ENCODE data around the gene ZNF658.
A peak's percentile ranks its signal among the peaks of the same experiment; 100 is the strongest.
"Not testable (repeated sequence)": the region's sequence is repeated elsewhere in the genome, so short reads cannot be mapped to it uniquely, and the experiment has no call there.

ZNF658 gene

DNA sequence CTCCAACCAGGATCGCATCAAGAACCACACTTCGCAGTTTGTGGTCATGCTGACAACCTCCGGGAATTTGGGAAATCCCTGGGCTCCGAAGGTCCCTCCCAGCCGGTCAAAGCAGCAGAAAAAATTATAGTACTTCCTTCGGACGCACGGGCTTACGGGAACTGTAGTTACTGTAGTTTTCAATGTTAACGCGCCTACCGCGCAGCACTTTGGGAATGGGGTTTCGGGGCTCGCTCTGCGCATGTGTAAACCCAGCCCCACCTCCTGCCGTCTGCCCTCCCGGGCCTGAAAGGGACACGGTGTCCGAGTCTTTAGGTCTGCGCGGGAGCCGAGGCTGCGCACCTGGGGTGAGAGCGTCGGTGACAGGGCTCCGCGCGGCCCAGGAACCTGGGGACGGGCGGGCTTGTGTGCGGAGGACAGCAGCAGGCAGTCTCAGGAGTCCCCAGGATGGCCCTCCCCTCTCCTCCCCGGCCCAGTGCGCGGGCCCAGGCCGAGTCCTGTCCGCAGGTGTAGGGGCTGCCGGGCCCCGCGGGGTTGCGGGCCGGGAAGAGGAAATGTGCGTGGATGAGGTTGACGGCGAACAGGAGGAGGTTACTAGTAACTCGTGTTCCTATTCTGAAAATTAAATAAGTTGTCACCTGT lies at the start of gene ZNF658:
Gene ZNF658 (plus strand): TSS at position 236 of the 642 bp plus-strand sequence. CDS start 2,837 bp downstream, outside the sequence.
- DNase-seq (ENCODE audit: low spot score): peak; percentile 28

DNA sequence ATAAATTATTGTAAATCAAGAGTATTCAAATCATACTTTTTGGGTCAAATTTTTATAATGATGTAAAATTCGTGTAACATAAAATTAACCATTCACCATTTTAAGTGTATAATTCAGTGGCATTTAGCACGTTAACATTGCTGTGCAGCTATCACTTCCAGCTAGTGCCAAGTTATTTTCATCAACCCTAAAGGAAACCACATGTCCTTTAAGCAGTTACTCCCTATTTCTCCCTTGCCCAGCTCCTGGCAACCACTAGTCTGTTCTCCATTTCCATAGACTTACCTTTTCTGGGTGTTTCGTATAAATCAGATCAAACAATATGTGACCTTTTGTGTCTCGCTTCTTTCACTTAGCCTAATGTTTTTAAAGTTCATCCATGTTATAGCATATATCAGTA lies 38.8 kb upstream of the ZNF658 start:
- not testable (repeated sequence) for DNase-seq (ENCODE audit: low spot score)

DNA sequence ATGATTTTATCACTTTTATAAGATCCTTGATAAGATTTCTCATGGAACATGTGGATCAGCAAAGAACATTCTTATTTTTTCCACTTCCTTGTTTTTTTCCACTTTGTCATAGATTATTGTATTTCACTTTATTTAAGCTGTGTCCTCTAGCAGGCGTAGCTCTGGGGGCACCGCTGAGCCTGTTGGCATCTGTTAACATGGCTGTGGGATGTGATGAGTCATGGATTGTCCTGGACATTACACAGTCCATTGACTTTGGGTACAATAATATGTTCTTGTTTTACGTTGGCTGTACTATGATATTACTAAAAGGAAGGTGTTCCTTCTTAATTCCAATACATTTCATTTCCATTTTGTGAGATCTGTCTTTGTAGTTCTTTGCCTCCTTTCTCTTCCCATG lies 31.9 kb upstream of the ZNF658 start:
- not testable (repeated sequence) for DNase-seq (ENCODE audit: low spot score)

DNA sequence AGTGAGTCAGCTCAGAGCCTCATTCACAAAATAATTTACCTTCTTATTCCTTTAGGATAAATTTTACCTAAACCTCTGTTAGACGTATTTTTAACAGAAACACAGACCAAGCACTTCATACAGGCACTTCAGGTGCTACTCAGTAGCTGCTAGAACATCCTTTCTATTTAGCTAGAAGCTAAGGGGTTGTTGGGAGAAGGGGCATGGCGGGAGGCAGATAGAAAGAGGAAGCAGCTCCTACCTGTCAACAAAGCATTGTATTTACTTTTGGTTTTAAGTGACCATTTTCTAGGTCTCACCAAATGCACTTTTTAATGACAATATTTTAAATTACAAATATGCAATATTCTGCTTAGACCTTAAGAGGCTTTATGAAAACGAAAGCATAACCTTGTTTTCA lies 19.9 kb upstream of the ZNF658 start:
- not testable (repeated sequence) for DNase-seq (ENCODE audit: low spot score)

DNA sequence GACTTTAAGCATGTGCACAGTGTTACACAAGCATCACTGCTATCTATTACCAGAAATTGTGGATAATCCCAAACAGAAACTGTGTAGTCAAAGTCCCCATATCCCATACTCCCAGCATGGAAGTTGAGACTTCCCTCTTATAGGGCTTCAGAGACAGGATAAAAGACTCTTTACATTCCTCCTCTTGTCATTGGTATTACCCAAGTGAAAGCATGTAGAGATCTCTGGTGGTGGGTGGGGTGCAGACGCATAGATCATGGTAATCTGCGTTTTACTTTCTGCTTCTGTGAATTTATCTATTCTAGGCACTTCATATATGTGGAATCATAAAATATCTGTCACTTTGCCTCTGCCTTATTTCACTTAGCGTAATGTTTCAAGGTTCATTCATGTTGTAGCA lies 18.7 kb upstream of the ZNF658 start:
- not testable (repeated sequence) for DNase-seq (ENCODE audit: low spot score)

DNA sequence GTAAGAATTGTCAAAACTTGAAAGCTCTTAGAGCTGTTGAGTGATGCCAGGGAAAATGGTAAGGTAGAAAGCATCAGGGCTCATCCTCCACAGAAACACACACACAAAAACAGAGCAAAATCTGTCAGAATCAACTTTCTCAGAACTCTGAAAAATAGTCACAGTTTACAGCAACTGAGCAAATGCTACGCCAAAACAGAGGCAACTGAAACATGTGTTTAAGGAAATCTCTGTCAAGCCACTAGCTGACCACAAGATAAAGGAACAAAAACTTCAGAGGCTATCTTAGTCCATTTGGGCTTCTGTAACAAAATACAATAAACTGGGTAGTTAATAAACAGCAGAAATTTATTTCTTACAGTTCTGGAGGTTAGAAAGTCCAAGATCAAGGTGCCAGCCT lies 10.2 kb upstream of the ZNF658 start:
- not testable (repeated sequence) for DNase-seq (ENCODE audit: low spot score)

DNA sequence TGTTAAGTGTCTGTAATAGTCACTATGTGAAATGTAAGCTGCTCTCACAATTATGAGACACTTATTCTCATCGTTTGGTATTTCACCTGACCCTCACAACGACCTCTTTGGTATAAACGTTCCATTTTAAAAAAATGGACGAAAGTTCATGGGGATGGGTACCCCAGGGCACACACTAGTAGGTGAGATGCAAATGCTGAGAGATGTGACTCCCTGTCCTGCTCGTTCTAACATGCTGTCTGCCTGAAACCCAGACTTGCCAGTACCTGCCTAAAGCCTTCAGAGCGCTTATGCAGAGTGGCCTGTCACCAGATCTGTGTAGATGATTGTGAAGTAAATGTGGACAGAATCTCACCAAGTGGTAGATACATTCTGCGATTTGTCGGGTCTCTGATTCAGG lies 616 bp downstream of the ZNF658 start:
- DNase-seq (ENCODE audit: low spot score): not testable (repeated sequence)

DNA sequence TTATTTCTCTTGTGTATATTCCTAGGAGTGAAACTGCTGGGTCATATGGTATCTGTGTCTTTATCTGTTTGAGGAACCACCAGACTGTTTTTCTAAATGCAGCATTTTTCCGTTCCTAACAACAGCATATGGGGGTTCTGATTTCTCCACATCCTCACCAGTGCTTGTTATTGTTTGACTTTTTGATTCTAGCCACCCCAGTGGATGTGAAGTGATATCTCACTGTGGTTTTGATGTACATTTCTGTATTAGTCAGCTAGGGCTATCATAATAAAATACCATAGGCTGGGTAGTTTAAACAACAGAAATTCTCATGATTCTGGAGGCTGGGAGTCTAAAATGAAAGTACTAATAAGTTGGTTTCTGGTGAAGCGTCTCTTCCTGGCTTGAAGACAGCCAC lies 9.0 kb downstream of the ZNF658 start:
- not testable (repeated sequence) for DNase-seq (ENCODE audit: low spot score)

DNA sequence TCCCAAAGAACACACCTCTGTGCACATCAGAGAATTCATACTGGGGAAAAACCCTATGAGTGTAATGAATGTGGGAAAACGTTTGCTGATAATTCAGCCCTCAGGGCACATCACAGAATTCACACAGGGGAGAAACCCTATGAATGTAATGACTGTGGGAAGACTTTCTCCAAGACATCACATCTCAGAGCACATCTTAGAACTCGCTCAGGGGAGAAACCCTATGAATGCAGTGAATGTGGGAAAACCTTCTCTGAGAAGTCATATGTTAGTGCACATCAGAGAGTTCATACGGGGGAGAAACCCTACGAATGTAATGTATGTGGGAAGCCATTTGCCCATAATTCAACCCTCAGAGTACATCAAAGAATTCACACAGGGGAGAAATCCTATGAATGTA lies 19.5 kb downstream of the ZNF658 start:
- DNase-seq (ENCODE audit: low spot score): not testable (repeated sequence)

DNA sequence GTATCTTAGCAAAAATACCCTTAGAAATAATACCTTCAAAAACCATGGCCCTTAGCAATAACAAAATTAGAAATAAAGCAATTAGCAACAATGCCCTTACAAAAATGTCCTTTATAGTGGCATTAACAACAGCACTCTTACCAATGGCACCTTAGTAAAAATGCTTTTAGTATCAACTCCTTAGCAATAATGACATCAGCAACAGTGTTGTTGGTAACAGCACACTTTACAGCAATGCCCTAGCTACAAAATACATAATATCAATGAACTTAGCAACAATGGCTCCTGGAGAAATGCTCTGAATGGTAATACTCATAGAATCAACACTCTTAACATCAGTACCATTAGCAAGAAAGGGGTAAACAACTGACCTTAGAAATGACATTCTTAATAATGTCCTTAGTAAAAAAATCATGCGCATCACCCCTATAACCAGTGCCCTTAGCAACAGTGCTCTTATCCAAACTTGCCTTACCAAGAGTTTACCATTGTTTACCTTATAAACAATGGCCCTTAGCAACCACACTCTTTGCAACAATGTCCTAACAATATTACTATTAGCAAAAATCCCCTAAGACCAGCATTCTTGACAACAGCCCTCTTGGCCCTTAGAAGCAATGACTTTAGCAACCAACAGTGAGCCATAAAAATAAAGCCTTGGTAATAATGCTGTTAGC lies 35.8 kb downstream of the ZNF658 start:
- DNase-seq (ENCODE audit: low spot score): not testable (repeated sequence)

DNA sequence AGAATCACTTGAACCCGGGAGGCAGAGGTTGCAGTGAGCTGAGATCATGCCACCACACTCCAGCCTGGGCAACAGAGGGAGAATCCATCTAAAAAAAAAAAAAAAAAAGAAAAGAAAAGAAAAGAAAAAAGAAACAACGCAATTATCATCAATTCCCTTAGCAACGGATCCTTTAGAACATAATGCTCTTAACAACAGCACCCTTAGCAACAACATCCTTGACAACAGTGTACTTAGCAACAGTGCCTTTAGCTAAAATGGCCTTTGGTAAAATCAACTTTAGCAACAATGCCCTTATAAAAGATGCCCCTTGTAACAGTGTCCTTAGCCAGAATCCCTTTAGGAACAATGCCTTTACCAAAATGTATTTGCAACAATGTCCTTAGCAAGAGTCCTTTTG lies 37.1 kb downstream of the ZNF658 start:
- DNase-seq (ENCODE audit: low spot score): not testable (repeated sequence)

DNA sequence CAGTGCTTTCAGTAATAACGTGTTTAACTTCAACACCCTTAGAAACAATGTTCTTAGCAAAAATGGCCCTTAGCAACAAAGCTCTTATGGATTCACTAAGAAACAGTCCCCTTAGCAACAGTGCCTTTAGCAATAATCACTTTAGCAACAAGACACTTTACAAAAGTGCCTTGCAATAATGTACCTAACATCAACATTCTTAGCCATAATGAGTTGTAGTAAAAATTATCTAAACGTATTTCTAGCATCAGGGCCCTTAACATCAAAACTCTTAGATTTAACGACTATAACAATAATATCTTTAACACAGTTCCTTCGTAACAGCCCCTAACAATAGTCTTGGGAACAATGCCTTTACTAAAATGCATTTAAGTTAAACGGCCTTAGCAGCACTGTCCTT lies 37.8 kb downstream of the ZNF658 start:
- not testable (repeated sequence) for DNase-seq (ENCODE audit: low spot score)

DNA sequence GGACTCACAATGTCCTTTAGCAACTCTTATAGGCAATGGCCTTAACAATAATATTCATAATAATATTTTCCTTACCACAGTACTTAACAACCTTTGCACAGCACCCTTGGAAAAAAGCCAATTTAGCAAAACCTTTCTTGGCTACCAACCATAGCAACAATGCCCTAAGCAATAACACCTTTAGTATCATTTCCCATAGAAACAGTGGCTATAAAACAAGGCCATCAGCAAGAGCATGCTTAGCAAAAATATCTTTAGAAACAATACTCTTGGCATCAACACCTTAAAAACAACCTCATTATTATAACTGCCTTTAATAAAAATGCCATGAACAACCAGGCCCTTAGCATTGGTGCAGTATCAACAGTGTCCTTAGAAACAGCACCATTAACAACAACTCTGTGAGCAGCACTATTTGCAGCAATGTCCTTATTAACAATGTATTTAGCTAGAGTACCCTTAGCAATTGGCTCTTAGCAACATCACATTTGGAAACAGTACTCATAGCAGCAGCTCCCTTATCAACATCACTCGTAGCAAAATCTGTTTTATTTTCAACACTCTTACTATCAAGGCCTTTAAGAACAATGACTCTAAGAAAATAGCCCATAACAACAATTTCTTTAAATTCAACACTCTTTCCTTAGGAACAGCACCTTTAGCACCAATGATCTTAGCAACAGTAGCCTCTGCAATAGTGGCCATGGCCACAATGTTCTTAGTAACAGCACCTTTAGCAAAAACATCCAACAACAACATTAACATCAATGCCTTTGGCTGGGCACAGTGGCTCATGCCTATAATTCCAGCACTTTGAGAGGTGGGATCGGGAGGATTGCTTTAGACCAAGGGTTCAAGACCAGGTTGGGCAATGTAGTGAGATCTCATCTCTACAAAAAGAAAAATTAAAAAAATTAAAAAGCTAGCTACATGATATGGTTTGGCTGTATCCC lies 39.6 kb downstream of the ZNF658 start:
- not testable (repeated sequence) for DNase-seq (ENCODE audit: low spot score)

DNA sequence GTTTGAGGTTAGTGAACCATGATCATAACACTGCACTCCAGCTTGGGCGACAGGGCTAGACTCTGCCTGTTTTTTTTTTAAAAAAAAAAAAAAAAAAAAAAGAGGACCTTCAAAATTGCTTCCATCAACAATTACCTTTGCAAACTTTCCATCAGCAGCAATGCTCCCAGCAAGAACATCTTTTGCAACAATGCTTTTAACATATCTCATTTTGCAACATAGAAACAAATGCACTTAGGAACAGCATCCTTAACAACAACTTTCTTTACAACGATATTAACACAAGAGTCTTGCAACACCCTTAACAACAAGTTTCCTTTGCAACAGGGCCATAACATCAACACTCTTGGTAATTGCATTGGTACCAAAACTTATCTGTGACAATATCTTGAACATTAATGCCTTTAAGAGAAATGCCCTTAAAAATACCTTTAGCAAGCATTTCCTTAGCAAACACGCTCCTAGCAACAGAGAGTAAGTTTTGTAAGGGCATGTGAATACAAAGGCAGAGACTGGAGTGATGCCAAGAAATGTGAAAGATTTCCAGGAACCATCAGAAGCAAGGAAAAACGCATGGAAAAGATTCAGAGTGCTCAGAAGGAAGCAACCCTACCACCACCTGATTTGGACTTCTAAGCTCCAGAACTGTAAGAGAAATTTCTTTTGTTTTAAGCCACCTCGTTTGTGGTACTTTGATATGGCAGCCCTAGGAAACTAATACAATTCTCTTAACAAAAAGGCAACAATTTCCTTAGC lies 42.1 kb downstream of the ZNF658 start:
- not testable (repeated sequence) for DNase-seq (ENCODE audit: low spot score)

DNA sequence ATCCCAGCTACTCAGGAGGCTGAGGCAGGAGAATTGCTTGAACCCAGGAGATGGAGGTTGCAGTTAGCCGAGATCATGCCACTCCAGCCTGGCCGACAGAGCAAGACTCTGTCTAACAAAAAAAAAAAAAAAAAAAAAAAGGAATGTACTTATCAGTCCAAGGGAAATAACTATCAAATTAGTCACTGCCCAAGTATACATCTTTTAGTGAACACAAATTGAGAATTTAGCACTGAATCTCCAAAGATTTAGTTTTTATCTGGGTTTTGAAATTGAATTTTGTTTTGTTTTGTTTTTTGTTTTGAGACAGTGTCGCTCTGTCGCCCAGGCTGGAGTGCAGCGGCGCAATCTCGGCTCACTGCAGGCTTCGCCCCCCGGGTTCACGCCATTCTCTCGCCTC lies 52.1 kb downstream of the ZNF658 start:
- not testable (repeated sequence) for DNase-seq (ENCODE audit: low spot score)
